HCT116 (cell line): ENCODE measurements around the gene GCNT2.

Experiments
- CBX3 ChIP-seq: IDR thresholded peaks from 2 replicates; pipeline ENCODE4 v1.6.1; 2012; ENCODE audit warnings: low read depth
- CEBPB ChIP-seq: IDR thresholded peaks from 2 replicates; pipeline ENCODE4 v1.6.1; 2012; ENCODE audit warnings: low read depth
- CTCF ChIP-seq, 3 experiments: fragments of 200-600 bp in 1 of 3; sonication (generic) in 1 of 3; IDR thresholded peaks in 2 of 3; conservative IDR thresholded peaks in 1 of 3; 2 replicates each; pipeline ENCODE4 v1.5.1; 2012 to 2017; ENCODE audit warnings: low read depth in 2 of 3, low read length in 2 of 3, antibody characterized with exemption in 1 of 3, borderline replicate concordance in 1 of 3, control low read depth in 1 of 3, mild to moderate bottlenecking in 1 of 3, mixed read lengths in 1 of 3, mixed run types in 1 of 3, moderate library complexity in 1 of 3; ENCODE audit not compliant: insufficient read depth in 1 of 3
- EZH2 ChIP-seq: fragments of 200-600 bp; sonication (generic); IDR thresholded peaks from 2 replicates; pipeline ENCODE4 v1.6.1; 2017; ENCODE audit warnings: antibody characterized with exemption, mixed run types
- JUND ChIP-seq: IDR thresholded peaks from 2 replicates; pipeline ENCODE4 v1.6.1; 2012
- POLR2A ChIP-seq: IDR thresholded peaks from 2 replicates; pipeline ENCODE4 v1.7.0; 2011; ENCODE audit warnings: borderline replicate concordance; ENCODE audit not compliant: insufficient read depth, insufficient read length; ENCODE audit errors: extremely low read depth
- POLR2AphosphoS5 ChIP-seq: IDR thresholded peaks from 2 replicates; pipeline ENCODE4 v1.6.1; 2011; ENCODE audit warnings: mild to moderate bottlenecking, low read depth, low read length, moderate library complexity
- RAD21 ChIP-seq: IDR thresholded peaks from 2 replicates; pipeline ENCODE4 v1.6.1; 2012; ENCODE audit warnings: low read depth, mild to moderate bottlenecking
- ZBTB33 ChIP-seq: IDR thresholded peaks from 2 replicates; pipeline ENCODE4 v1.6.1; 2011; ENCODE audit warnings: mild to moderate bottlenecking, low read length, moderate library complexity; ENCODE audit not compliant: insufficient replicate concordance; ENCODE audit errors: extremely low read depth

- TF ChIP-seq CEBPB (no peak), CTCF (IDR thresholded peaks at IDR 0.05 in 2 of 3, conservative IDR thresholded peaks at IDR 0.05 in 1 of 3; ENCODE audit: borderline replicate concordance in 1 of 3, insufficient read depth in 1 of 3, low read depth in 2 of 3, low read length in 2 of 3) (no peak), POLR2A (no peak), EZH2 (no peak), POLR2AphosphoS5 (no peak), RAD21 (no peak), ZBTB33 (no peak), JUND (no peak), CBX3 (no peak)
Measured at GRCh38 chr6:10598084-10598960, 77.2 kb downstream of the GCNT2 start.
